Psoas muscle (tissue), 8 donors: ENCODE data around the gene CTF1. TPM values are rescaled to one million over a fixed set of nuclear protein-coding genes. Genes with fewer than 3 reads are reported as not detected.

Experiments used
- ATAC-seq, 4 donors: fragments of 200-7000 bp; cut with Tn5 transposase; one replicate each; pipeline ENCODE4 v1.9.1; 2020; ENCODE audit warnings: moderate library complexity in 3 of 4, mild to moderate bottlenecking in 2 of 4
- DNase-seq, 2 donors: peaks; one replicate each; pipeline ENCODE4 v3.0.0-alpha.2; 2020
- H3K27ac ChIP-seq: fragments of 200-600 bp; one replicate; pipeline ENCODE4 v1.8.0; 2022
- H3K27me3 ChIP-seq, 3 donors: fragments of 200-600 bp in 1 of 3; one replicate each; pipeline versions ENCODE4 v1.6.1 to v1.8.0; 2013 to 2022; ENCODE audit warnings: low read length in 2 of 3, mild to moderate bottlenecking in 2 of 3, moderate library complexity in 1 of 3; ENCODE audit not compliant: insufficient read depth in 3 of 3
- H3K36me3 ChIP-seq, 2 donors: fragments of 200-600 bp in 1 of 2; one replicate each; pipeline versions ENCODE4 v1.6.1 to v1.8.0; 2013 to 2022; ENCODE audit warnings: low read depth in 1 of 2, mild to moderate bottlenecking in 1 of 2, moderate library complexity in 1 of 2; ENCODE audit not compliant: insufficient read depth in 1 of 2
- H3K4me1 ChIP-seq: fragments of 200-600 bp; one replicate; pipeline ENCODE4 v1.8.0; 2022
- H3K4me3 ChIP-seq: fragments of 200-600 bp; one replicate; pipeline ENCODE4 v1.8.0; 2022; ENCODE audit warnings: mild to moderate bottlenecking
- H3K9me3 ChIP-seq: fragments of 200-600 bp; one replicate; pipeline ENCODE4 v1.8.0; 2022
- WGBS, 3 donors: extraction: QIAGEN DNeasy Blood & Tissue Kit; methylation state at CpG; one replicate each; pipeline versions ENCODE4 v1.1.6 to v1.1.7; 2013; 5-methylcytosine and 5-hydroxymethylcytosine counted together
- intact Hi-C, 2 donors: fragments of 100-400 bp; cut with DNase I; formaldehyde crosslinking; loops; one replicate each; pipeline versions ENCODE4 v1.11.0 to v1.14.2; 2022
- polyA plus RNA-seq, 3 donors: library from polyadenylated mRNA; stranded (reverse); fragments of 200-250 nt; gene quantifications; one replicate each; pipeline ENCODE4 v1.2.3, GENCODE V29; 2013
- total RNA-seq, 4 donors: library from RNA; stranded (reverse); fragmentation: NEBNext Ultra II Directional in 2 of 4; extraction: Animal tissue kit (Norgen Biotek cat#: 25700) in 2 of 4; gene quantifications; one replicate each; pipeline versions ENCODE4 v1.2.1 to v1.2.4, GENCODE V29; 2021 to 2023
- TF ChIP-seq, protein P1 (sequence below): fragments of 200-600 bp; IDR thresholded peaks from one replicate; pipeline ENCODE4 v1.8.0; 2022; ENCODE audit warnings: antibody characterized with exemption
- donor health status: healthy with polysubstance abuse.
- donor health status: DM: no; HTN: no; CAD: no; lungs with moderate emphysema.
- donor health status: Bipolar disorder and iron deficiency.
- donor health status: healthy.
- donor health status: DM: yes; HTN: yes; CAD: no.
- donor health status: DM: no; HTN: no; CAD: no.
- donor health status: DM: no; HTN: no; CAD: no.
- donor health status: DM: yes; HTN: yes; CAD: no.

Gene CTF1
- total and polyA plus RNA-seq, 7 donors = 4.9 to 16.6 (median 8.5) TPM

DNA sequence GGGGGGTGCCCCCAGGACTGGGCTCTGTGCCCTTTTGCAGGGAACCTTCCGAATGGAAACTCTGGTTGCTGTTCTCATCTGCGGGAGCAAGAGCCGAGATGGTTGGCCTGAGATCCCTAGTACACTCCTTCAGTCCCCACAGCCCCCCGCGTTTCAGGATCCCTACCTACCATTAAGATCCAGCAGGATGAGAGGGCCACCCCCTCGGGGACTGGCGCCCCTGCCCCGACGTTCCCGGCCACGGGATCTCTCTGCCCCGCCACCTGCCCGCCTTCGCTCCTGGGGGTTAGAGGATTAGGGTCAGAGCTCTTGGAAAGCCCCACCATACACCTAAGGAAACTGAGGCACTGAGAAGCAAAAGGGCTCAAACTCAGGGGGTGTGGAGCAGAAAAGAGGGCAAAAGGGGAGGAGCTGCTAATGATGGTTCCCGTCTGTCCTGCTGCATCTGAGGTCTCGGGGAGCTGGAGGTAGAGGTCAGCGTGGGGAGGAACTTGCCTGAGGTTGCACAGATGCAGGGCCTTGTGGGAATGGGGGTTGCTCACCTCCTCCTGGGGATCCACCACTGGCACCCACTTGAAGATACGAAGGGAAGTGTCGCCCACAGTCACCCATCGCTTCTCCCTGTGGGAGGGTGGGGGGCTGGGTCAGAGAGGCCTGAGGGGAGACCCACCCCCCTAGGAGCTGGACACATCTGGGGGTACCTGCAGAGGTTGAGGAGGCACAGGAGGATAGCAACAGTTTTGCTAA is 3.6 kb upstream of the CTF1 start:
- H3K4me1 ChIP-seq = peaks cover 13% of the 10 kb centered on the region
- no peaks in the 10 kb centered on the region for H3K9me3 ChIP-seq
- TF ChIP-seq, protein P1, sequence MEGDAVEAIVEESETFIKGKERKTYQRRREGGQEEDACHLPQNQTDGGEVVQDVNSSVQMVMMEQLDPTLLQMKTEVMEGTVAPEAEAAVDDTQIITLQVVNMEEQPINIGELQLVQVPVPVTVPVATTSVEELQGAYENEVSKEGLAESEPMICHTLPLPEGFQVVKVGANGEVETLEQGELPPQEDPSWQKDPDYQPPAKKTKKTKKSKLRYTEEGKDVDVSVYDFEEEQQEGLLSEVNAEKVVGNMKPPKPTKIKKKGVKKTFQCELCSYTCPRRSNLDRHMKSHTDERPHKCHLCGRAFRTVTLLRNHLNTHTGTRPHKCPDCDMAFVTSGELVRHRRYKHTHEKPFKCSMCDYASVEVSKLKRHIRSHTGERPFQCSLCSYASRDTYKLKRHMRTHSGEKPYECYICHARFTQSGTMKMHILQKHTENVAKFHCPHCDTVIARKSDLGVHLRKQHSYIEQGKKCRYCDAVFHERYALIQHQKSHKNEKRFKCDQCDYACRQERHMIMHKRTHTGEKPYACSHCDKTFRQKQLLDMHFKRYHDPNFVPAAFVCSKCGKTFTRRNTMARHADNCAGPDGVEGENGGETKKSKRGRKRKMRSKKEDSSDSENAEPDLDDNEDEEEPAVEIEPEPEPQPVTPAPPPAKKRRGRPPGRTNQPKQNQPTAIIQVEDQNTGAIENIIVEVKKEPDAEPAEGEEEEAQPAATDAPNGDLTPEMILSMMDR = no peak
- peak overlapping the region; percentile 93 for H3K27ac ChIP-seq
- peaks cover 0 to 28% of the 10 kb centered on the region in 2 donors for H3K36me3 ChIP-seq
- H3K4me3 ChIP-seq = peak overlapping the region; percentile 95
- ATAC-seq (no peak), DNase-seq (no peak)
- intact Hi-C loops = no loop called here
- WGBS, 3 donors = 57 to 71% (median 62%) methylated on average over 19 to 20 of the region's 20 CpGs
- no peaks in the 10 kb centered on the region for H3K27me3 ChIP-seq

GRCh38 chr16:30893417-30893743 is 3.0 kb upstream of the CTF1 start:
- Histone ChIP-seq H3K36me3 (peaks cover 0 to 24% of the 10 kb centered on the region in 2 donors), H3K4me3 (peak overlapping the region; percentile 95), H3K27ac (peak overlapping the region; percentile 93), H3K27me3 (no peaks in the 10 kb centered on the region), H3K4me1 (peaks cover 13% of the 10 kb centered on the region), H3K9me3 (no peaks in the 10 kb centered on the region)
- WGBS, 3 donors = 0 to 3% (median 0%) methylated on average over 11 of the region's 11 CpGs
- intact Hi-C loops = no loop called here
- TF ChIP-seq, protein P1 = no peak
- no peak for DNase-seq
- no peak for ATAC-seq

DNA sequence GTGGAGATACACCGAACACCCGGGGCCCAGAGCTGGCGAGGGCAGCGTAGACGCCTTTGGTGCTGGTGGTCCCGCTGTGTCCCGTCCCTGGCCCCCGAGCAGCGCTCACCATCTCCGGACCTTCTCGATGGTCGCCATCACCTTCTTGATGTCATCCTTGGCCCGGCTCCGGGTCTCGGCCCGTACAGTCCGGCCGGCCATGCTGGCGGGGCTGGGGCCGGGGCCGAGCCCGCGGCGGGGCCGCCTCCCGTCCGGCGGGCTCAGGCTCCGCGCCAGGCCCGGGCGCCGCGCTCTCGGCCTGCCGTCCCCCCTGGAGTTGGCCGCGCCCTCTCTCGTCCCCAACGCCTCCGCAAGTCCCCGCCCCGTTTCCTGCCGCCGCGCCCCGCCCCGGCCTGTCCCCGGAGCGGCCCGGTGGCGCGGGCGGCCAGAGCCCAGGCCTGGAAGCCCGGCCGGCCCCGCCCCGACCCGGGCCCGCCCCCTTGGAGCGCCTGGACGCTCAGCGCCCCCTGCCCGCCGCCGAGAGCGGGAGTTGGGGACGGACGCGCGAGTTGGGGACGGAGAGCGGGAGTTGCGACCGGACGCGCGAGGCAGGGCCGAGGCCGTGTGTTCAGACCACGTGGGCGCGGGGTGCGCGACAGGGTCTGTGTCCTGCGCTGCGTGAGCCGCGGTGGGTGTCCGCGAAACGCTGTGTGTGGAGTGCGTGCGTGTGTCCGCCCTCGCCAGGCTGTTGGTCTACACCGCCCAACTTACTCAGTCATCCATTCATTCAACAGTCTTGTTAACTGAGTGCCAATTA is 2.5 kb upstream of the CTF1 start, which contains the start of gene BCL7C:
BCL7C (minus strand) TSS at position 334 of the 796 bp plus-strand sequence; CDS start at position 201, 133 bp downstream.
- peak; percentile 81 to 89 (median 84) for ATAC-seq

DNA sequence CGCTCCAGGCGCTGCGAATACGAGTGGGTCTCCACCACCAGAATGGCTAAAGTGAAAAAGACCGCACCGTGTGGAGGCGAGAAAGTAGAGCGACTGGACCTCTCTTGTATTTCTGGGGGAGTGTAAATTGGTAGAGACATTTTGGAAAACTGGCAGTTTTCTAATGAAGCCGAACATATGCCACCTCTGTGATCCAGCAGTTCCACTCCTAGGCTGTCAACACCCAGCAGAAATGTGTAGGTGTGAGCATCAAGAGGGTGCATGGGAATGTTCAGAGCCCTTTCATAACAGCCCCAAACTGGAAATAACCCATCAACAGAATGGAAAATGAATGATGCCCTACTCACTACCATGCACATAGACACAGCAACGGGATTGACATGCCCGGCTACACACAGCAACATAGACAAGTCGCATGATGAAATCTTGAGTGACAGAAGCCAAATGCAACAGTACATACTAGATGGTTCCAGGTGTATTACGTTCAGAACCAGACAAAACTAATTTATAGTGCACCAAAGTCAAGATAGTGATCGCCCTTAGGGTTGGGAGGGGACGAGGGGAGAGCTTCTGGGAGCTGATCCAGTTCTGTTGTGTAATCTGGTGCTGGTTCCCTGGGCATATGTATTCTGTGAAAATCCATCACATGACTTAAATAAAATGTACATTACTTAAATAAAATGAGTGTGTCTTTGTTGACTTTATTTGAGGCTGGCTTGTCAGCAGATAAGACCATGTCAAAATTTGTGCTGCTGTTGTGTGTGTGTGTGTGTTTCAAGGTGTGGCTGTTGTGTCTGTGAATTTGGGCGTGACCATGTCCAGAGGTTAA is 1.7 kb upstream of the CTF1 start:
- peaks cover 13% of the 10 kb centered on the region for H3K4me1 ChIP-seq
- ATAC-seq (no peak), DNase-seq (no peak)
- intact Hi-C loops = loop anchor here in 1 of 2 donors (2.0 kb wide), 1 partner anchor 20 kb away; no protein-coding TSS in a partner anchor
- H3K27ac ChIP-seq = peak overlapping the region; percentile 93
- WGBS, 3 donors = 35 to 46% (median 36%) methylated on average over 16 of the region's 16 CpGs
- peaks cover 0 to 14% of the 10 kb centered on the region in 2 donors for H3K36me3 ChIP-seq
- peak overlapping the region; percentile 95 for H3K4me3 ChIP-seq
- TF ChIP-seq, protein P1 = no peak
- no peaks in the 10 kb centered on the region for H3K9me3 ChIP-seq
- H3K27me3 ChIP-seq = no peaks in the 10 kb centered on the region

More for the DNA sequence above, 2.5 kb upstream of the CTF1 start, which contains the start of gene BCL7C:
- WGBS, 3 donors = 1% methylated on average over 45 to 97 of the region's 97 CpGs
- H3K27me3 ChIP-seq = no peaks in the 10 kb centered on the region
- peak within 1 kb of the TSS; percentile 93 for H3K27ac ChIP-seq
- TF ChIP-seq, protein P1 = peak; percentile 54
- peaks cover 0 to 18% of the 10 kb centered on the region in 2 donors for H3K36me3 ChIP-seq
- no peaks in the 10 kb centered on the region for H3K9me3 ChIP-seq
- intact Hi-C loops = loop anchor here in 1 of 2 donors (2.0 kb wide), 1 partner anchor 19 kb away; no protein-coding TSS in a partner anchor
- peaks cover 13% of the 10 kb centered on the region for H3K4me1 ChIP-seq
- peak within 1 kb of the TSS; percentile 95 for H3K4me3 ChIP-seq
- DNase-seq = peak; percentile 94 to 96
